HG03521 (cell line): ENCODE measurements around the gene EDA2R.

Source experiments
- ATAC-seq: cut with Tn5 transposase; IDR thresholded peaks from one replicate; pipeline ENCODE4 v1.9.1; 2021; ENCODE audit warnings: mild to moderate bottlenecking, moderate library complexity; ENCODE audit not compliant: unreplicated experiment

The EDA2R gene

GRCh38 chrX:66638591-66639500, at the start of gene EDA2R:
EDA2R (minus strand) TSS chrX:66639078; CDS start chrX:66616020, 23,058 bp downstream.
- ATAC-seq, result peak; percentile 95

- ATAC-seq, result no peak
Observed at GRCh38 chrX:66684196-66684595, 45.3 kb upstream of the EDA2R start.

- no peak for ATAC-seq
Observed at GRCh38 chrX:66680451-66680850, 41.6 kb upstream of the EDA2R start.

- no peak for ATAC-seq
Observed at GRCh38 chrX:66677430-66677829, 38.6 kb upstream of the EDA2R start.

- ATAC-seq, result no peak
Observed at GRCh38 chrX:66676990-66677389, 38.1 kb upstream of the EDA2R start.

DNA sequence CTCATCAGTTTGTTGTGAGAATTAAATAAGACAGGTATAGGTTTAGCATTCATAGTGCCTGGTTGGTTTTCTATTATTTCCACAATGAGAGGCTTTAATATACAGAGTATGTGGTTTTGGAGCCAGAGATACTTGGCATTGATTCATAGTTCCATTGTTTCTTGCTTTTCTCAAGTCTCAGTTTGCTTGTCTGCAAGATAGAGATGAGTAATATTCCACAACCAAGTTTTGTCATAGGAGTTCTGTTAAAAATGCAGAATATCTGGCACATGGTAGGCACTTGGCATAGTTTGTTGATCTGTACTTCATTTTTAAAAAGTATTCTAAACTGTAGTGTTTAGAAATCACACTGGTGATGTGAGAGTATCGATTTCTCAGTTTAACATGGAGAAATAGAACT, 37.5 kb upstream of the EDA2R start:
- ATAC-seq, result no peak

DNA sequence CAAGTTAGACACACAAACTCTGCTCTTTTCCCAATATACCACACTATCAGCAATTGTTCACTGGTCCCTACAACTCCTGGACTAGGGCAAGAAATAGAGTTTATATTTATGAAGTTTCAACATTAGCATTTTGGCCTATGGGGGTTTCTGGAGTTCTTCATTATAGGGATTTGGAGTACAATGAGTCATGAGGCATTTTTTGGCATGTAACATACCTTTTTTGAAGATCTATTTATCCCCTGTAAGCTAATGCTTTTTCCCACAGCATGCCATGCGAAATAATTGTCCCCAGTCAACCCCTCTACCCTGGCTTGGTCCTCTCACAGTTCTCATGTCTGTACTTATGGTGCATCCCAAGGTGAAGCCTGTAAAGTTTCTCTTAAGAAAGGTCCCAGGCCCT, 36.7 kb upstream of the EDA2R start:
- no peak for ATAC-seq

DNA sequence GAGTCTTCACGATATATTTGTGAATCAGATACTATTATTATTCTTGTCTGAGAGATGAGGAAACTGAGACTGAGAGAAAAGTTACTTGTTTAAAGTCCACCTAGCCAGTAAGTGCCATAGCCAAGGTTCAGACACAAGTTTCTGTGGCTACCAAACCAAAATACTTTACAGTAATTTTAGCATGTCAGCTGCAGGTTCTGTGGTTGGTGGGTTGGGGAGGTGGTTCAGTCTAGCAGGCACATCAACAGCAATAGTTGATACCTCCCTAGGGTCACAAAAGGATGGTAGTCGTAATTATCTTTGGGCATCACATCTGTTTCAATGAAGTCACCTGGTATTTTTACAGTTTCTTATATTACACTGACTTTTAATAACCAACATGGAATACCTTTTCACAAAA, 35.6 kb upstream of the EDA2R start:
- ATAC-seq, result no peak

DNA sequence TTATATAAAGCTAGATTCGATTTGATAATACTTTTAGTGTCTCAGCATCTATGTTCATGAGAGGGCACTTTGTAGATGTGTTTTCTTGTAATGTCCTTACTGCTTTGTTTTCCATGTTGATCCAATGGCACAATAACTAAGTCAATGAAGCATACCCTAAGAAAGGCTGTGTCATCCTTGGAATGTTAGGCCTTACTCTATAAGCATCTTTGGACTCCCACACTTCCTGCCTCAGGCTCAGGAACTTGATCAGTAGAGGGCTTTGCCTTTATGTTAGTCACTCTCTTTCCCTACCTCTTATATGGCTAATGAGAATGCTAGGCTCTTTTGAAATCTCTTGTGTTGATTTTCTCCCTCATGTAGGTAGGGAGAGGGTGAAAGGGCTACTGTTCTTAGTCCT, 33.2 kb upstream of the EDA2R start:
- no peak for ATAC-seq

GRCh38 chrX:66654411-66654810, 15.5 kb upstream of the EDA2R start:
- no peak for ATAC-seq

- no peak for ATAC-seq
Observed at GRCh38 chrX:66635360-66635759, 3.5 kb downstream of the EDA2R start.

- no peak for ATAC-seq
Observed at GRCh38 chrX:66634272-66634671, 4.6 kb downstream of the EDA2R start.

- no peak for ATAC-seq
Observed at GRCh38 chrX:66633541-66633940, 5.3 kb downstream of the EDA2R start.

DNA sequence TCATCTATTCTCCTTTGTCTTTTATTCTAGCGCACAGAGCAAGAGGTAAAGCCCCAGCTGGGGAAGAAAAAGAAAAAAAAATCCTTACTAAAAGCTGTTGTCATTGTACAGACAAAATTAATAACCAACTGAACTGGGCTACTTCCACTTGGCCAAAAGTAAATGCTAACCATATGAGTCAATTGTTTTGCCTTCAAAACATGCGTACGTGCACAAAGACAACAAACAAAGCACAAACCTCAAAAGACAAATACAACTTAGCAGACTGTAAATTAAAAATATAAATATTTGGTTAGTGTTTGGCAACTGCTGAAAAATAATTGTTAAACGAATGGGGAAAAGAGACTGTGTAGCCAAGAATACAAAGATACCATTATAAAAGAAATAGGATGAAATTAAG, 5.9 kb downstream of the EDA2R start:
- no peak for ATAC-seq

GRCh38 chrX:66632473-66632872, 6.4 kb downstream of the EDA2R start:
- no peak for ATAC-seq

GRCh38 chrX:66625525-66625924, 13.4 kb downstream of the EDA2R start:
- ATAC-seq, result peak; percentile 80

DNA sequence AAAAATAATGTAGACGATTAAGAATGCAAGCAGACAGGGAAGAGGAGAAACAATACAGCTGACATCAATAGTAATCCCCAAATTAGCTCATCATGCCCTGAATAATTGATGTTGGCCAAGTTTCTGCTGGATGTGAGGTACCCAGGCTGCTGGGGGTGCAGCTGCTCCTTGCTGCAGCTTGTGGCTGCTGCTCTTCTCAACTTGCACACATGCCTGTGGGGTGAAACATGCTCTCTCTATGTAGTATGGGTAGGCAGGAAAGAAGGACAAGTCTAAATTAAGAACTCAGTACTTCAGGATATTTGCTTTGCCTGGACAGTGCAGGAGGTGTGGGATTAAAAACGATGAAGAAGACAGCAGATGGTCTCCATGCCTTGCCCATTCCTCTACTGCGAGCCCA, 16.7 kb downstream of the EDA2R start:
- ATAC-seq, result no peak

DNA sequence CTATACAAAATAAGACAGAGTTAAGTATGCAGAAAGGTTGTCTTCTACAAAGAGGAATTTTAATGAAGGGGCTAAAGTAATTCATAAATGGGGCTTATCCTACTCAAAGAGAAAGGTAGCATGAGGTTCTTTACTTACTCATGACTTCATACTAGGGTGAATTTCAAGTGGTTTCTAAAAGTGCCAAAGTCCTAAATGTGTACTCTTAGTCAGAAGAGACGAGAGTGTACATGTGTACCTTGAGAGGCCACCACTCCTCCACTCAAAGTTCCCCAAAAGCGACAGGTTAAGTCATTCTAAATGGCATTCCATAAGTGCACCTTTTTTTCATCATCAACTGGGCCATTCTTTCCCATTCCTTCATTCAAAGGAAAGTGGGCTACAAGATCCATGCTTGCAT, 21.9 kb downstream of the EDA2R start:
- no peak for ATAC-seq

DNA sequence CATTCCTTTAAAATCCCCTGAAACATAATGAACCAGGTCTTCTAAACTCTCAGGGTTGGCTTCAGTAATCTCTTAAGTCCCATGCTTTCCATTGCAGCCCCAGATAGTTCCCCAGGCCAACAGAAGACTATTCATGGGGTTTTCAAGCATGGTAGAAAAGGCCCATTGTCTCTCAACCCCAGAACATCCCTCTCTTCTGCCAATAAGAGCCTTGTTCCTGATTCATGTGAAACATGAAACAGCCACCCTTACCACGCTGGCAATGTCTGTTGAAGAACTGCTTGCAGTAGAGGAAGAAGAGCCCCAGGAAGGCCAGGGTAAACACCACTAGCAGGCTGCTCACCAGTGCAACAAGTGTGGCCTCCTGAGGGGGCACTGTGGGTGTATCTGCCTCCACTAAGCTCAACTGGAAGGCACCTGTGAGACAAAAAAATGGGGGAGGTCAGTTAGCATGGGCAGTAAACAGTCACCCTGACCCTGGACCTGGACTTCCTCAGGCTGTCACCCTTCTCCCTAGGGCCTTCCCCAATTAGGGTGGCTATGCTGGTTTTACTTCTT, 36.4 kb downstream of the EDA2R start:
- no peak for ATAC-seq

DNA sequence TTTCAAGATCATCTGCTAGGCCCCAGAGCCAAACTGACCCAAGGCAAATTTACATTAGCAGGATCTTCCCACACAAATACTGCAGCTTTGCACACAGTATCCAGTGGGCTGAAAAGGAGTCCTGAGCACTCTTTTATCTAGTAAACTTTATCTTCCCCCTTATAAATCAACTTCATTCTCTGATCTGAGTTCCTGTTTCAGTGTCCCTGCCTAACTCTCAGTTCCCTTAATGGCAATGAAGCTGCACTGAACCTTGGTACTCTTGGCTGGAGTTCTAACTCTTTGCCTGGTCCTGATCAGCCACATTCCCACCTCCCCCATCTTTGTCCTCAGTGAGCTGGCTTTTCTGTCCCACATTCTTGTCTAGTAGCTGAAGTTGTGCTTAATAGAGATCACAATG, 37.4 kb downstream of the EDA2R start:
- ATAC-seq, result no peak

DNA sequence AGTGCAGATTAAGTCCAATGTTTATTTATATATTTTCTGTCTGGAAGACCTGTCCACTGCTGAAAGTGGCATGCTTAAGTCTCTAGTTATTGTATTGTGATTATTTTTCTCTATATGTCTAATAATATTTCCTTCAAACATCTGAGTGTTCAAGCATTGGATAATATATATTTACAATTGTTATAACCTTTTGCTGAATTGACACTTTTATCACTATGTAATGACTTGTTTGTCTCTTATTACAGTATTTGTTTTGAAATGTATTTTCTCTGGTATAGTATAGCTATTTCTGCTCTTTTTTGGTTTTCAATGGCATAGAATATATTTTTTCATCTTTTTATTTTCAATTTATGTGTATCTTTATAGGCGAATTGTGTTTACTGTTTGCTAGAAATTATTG, 59.7 kb downstream of the EDA2R start:
- ATAC-seq, result no peak

GRCh38 chrX:66553973-66554372, 84.9 kb downstream of the EDA2R start:
- no peak for ATAC-seq
